Fibroblast of mammary gland (primary cell): Measurements from ENCODE around the gene ASH1L.
A peak's percentile ranks its signal among the peaks of the same experiment; 100 is the strongest.

Experiments used
- DNase-seq: peaks from one replicate; pipeline ENCODE4 v3.0.0-alpha.2; 2010; ENCODE audit warnings: low read depth
- H3K4me3 ChIP-seq: 2 replicates; pipeline ENCODE4 v1.5.1; 2011; ENCODE audit warnings: low read depth, mild to moderate bottlenecking, low read length, moderate library complexity; ENCODE audit not compliant: control insufficient read depth
- TF ChIP-seq, protein P1 (sequence below): conservative IDR thresholded peaks from 2 replicates; pipeline ENCODE4 v1.5.1; 2011; ENCODE audit warnings: low read depth, low read length, inconsistent platforms; ENCODE audit not compliant: control insufficient read depth, insufficient read depth

ASH1L gene

GRCh38 chr1:155383406-155383805, 179.2 kb downstream of the ASH1L start:
- TF ChIP-seq, protein P1, sequence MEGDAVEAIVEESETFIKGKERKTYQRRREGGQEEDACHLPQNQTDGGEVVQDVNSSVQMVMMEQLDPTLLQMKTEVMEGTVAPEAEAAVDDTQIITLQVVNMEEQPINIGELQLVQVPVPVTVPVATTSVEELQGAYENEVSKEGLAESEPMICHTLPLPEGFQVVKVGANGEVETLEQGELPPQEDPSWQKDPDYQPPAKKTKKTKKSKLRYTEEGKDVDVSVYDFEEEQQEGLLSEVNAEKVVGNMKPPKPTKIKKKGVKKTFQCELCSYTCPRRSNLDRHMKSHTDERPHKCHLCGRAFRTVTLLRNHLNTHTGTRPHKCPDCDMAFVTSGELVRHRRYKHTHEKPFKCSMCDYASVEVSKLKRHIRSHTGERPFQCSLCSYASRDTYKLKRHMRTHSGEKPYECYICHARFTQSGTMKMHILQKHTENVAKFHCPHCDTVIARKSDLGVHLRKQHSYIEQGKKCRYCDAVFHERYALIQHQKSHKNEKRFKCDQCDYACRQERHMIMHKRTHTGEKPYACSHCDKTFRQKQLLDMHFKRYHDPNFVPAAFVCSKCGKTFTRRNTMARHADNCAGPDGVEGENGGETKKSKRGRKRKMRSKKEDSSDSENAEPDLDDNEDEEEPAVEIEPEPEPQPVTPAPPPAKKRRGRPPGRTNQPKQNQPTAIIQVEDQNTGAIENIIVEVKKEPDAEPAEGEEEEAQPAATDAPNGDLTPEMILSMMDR, result no peak
- no peak for DNase-seq
- H3K4me3 ChIP-seq, result no peak overlapping the region

GRCh38 chr1:155379631-155380090, 182.9 kb downstream of the ASH1L start:
- peak; percentile 85 for DNase-seq
- H3K4me3 ChIP-seq, result no peak overlapping the region

DNA sequence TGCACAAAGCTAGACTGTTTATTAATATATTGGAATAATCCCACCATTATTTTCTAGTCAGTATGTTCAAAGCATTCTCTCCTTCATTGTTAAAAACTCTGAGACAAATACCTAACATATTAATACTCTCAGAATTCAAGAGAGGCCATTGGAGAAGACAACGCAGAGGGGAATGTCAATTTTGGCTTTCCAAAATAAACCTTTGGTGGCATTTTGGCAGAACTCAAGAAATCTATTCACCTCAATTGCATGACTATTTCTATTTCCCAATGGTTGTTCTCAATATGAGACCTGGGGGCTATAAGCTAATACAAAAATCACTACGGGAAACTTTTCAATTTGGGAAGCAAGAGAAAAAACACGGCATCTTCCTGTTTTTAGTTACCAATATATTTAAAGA, 183.4 kb downstream of the ASH1L start:
- peak overlapping the region; percentile 10 for H3K4me3 ChIP-seq
- DNase-seq, result peak; percentile 28
- TF ChIP-seq, protein P1, result no peak

More at GRCh38 chr1:155379631-155380090, 182.9 kb downstream of the ASH1L start:
- TF ChIP-seq, protein P1, result no peak

DNA sequence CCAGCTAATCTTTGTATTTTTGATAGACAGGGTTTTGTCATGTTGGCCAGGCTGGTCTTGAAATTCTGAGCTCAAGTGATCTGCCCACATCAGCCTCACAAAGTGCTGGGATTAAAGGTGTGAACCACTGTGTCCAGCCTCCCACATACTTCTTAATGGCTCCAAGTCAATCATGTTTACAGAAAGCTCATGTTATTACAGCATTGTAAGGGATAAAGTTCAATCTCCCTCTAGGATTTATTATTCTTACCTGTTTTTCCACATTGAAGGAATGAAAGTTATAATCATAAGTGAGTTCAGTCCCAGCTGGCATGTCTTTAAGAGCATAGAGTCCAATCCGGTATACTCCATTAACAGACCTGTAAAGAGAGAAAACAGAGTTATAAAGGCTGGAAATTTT, 202.6 kb downstream of the ASH1L start:
- no peak overlapping the region for H3K4me3 ChIP-seq
- no peak for DNase-seq
- TF ChIP-seq, protein P1, result no peak

- H3K4me3 ChIP-seq, result no peak overlapping the region
- TF ChIP-seq, protein P1, result no peak
- DNase-seq, result no peak
Observed at GRCh38 chr1:155352631-155353030, 210.0 kb downstream of the ASH1L start.

DNA sequence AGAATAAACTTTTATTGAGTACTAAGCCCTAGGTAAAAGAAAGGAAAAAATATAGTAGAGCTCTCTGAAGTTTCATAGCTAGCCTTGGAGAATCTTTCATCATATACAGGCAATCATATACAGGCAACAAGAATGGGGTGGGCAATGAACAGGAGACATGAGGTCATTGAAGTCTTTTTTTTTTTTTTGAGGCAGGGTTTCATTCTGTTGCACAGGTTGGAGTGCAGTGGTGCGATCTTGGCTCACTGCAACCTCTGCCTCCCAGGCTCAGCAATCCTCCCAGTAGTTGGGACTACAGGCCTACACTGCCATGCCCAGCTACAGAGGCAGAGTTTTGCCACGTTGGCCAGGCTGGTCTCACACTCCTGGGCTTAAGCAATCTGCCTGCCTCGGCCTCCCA, 219.8 kb downstream of the ASH1L start:
- TF ChIP-seq, protein P1, result no peak
- H3K4me3 ChIP-seq, result no peak overlapping the region
- no peak for DNase-seq

GRCh38 chr1:155339515-155340097, 223.0 kb downstream of the ASH1L start:
- TF ChIP-seq, protein P1, result no peak
- no peak for DNase-seq
- H3K4me3 ChIP-seq, result no peak overlapping the region
